Measurements from ENCODE around the gene MMS22L.

Gene MMS22L

GRCh38 chr6:97282726-97283617 lies at the start of gene MMS22L:
MMS22L (minus strand) TSS chr6:97283216; CDS start chr6:97282477, 739 bp downstream.
- DNase-seq, result peak; percentile 85 to 88

GRCh38 chr6:97322811-97323210 lies 39.8 kb upstream of the MMS22L start:
- DNase-seq, result no peak

GRCh38 chr6:97322226-97322625 lies 39.2 kb upstream of the MMS22L start:
- no peak for DNase-seq

- no peak for DNase-seq
Observed at GRCh38 chr6:97316978-97317377, 34.0 kb upstream of the MMS22L start.

GRCh38 chr6:97312241-97312640 lies 29.2 kb upstream of the MMS22L start:
- DNase-seq, result no peak

- no peak for DNase-seq
Observed at GRCh38 chr6:97306544-97307320, 23.7 kb upstream of the MMS22L start.

GRCh38 chr6:97305414-97306066 lies 22.5 kb upstream of the MMS22L start:
- DNase-seq, result no peak

GRCh38 chr6:97304701-97305100 lies 21.7 kb upstream of the MMS22L start:
- no peak for DNase-seq

- no peak for DNase-seq
Observed at GRCh38 chr6:97294451-97294850, 11.4 kb upstream of the MMS22L start.

- DNase-seq, result no peak
Observed at GRCh38 chr6:97293198-97293696, 10.2 kb upstream of the MMS22L start.

- no peak for DNase-seq
Observed at GRCh38 chr6:97292671-97293070, 9.7 kb upstream of the MMS22L start.

GRCh38 chr6:97291896-97292295 lies 8.9 kb upstream of the MMS22L start:
- no peak for DNase-seq

- no peak for DNase-seq
Observed at GRCh38 chr6:97289332-97289731, 6.3 kb upstream of the MMS22L start.

GRCh38 chr6:97288188-97288587 lies 5.2 kb upstream of the MMS22L start:
- DNase-seq, result no peak

- peak in 1 of 2 experiments; percentile 0 for DNase-seq
Observed at GRCh38 chr6:97282238-97282725, 734 bp downstream of the MMS22L start.

- no peak for DNase-seq
Observed at GRCh38 chr6:97280766-97281165, 2.2 kb downstream of the MMS22L start.

- DNase-seq, result no peak
Observed at GRCh38 chr6:97275804-97276203, 7.2 kb downstream of the MMS22L start.

GRCh38 chr6:97269821-97270220 lies 13.2 kb downstream of the MMS22L start:
- no peak for DNase-seq

- no peak for DNase-seq
Observed at GRCh38 chr6:97262676-97263075, 20.3 kb downstream of the MMS22L start.

- DNase-seq, result no peak
Observed at GRCh38 chr6:97246842-97247241, 36.2 kb downstream of the MMS22L start.

GRCh38 chr6:97240222-97240621 lies 42.8 kb downstream of the MMS22L start:
- no peak for DNase-seq

GRCh38 chr6:97231911-97232310 lies 51.1 kb downstream of the MMS22L start:
- no peak for DNase-seq

GRCh38 chr6:97222903-97223302 lies 60.1 kb downstream of the MMS22L start:
- no peak for DNase-seq

All from activated CD4-positive, alpha-beta T cell treated with anti-CD3 and anti-CD28 coated beads, Interleukin-2, amount 50 U/mL, for 4 hours (primary cell).